Stimulated activated CD8-positive, alpha-beta memory T cell treated with anti-CD3 and anti-CD28 coated beads, Interleukin-7, amount 100 ng/mL, for 48 hours (primary cell): ENCODE measurements around the gene NDUFA9.
A peak's percentile ranks its signal among the peaks of the same experiment; 100 is the strongest.

Source experiments
- DNase-seq, 2 donors: peaks; one replicate each; pipeline ENCODE4 v3.0.0-alpha.2; 2020; ENCODE audit warnings: low read depth in 1 of 2; ENCODE audit errors: extremely low read depth in 1 of 2

NDUFA9 gene

GRCh38 chr12:4648501-4649357 lies at the start of gene NDUFA9, which contains the start of gene AKAP3:
TSS of gene NDUFA9 (plus strand) at chr12:4649114. CDS start at chr12:4649127, 13 bp downstream.
TSS of gene AKAP3 (minus strand) at chr12:4649051. CDS start at chr12:4638196, 10,855 bp downstream.
- DNase-seq = peak; percentile 49 to 73

- DNase-seq = no peak
Observed at GRCh38 chr12:4603421-4603820, 45.5 kb upstream of the NDUFA9 start.

GRCh38 chr12:4603946-4604345 lies 45.0 kb upstream of the NDUFA9 start:
- DNase-seq = no peak

GRCh38 chr12:4604684-4605193 lies 44.2 kb upstream of the NDUFA9 start:
- peak; percentile 48 to 74 for DNase-seq

- DNase-seq = no peak
Observed at GRCh38 chr12:4607056-4607455, 41.9 kb upstream of the NDUFA9 start.

GRCh38 chr12:4609071-4609470 lies 39.8 kb upstream of the NDUFA9 start:
- DNase-seq = no peak

GRCh38 chr12:4610481-4610880 lies 38.4 kb upstream of the NDUFA9 start:
- DNase-seq = no peak

GRCh38 chr12:4615667-4616066 lies 33.2 kb upstream of the NDUFA9 start:
- no peak for DNase-seq

GRCh38 chr12:4621511-4621910 lies 27.4 kb upstream of the NDUFA9 start:
- no peak for DNase-seq

GRCh38 chr12:4626543-4626942 lies 22.4 kb upstream of the NDUFA9 start:
- no peak for DNase-seq

GRCh38 chr12:4628406-4628805 lies 20.5 kb upstream of the NDUFA9 start:
- DNase-seq = no peak

GRCh38 chr12:4630262-4630661 lies 18.7 kb upstream of the NDUFA9 start:
- DNase-seq = no peak

GRCh38 chr12:4643747-4644146 lies 5.2 kb upstream of the NDUFA9 start:
- DNase-seq = no peak

GRCh38 chr12:4645023-4645422 lies 3.9 kb upstream of the NDUFA9 start:
- DNase-seq = no peak

- DNase-seq = no peak
Observed at GRCh38 chr12:4648104-4648500, 812 bp upstream of the NDUFA9 start.

GRCh38 chr12:4649358-4649661 lies 396 bp downstream of the NDUFA9 start:
- DNase-seq = no peak

GRCh38 chr12:4653257-4653656 lies 4.3 kb downstream of the NDUFA9 start:
- no peak for DNase-seq

- DNase-seq = no peak
Observed at GRCh38 chr12:4653691-4654090, 4.8 kb downstream of the NDUFA9 start.

- no peak for DNase-seq
Observed at GRCh38 chr12:4663971-4664505, 15.1 kb downstream of the NDUFA9 start.

- DNase-seq = no peak
Observed at GRCh38 chr12:4665236-4665635, 16.3 kb downstream of the NDUFA9 start.

- no peak for DNase-seq
Observed at GRCh38 chr12:4679711-4680110, 30.8 kb downstream of the NDUFA9 start.

- no peak for DNase-seq
Observed at GRCh38 chr12:4681732-4682131, 32.8 kb downstream of the NDUFA9 start.
